SK-N-SH (cell line): Measurements from ENCODE around the gene ATF5. TPM values are rescaled to one million over a fixed set of nuclear protein-coding genes. Genes with fewer than 3 reads are reported as not detected.

Experiments used
- CTCF ChIA-PET: fragments of 300-600, 350-600 bp; formaldehyde crosslinking; extraction: SDS; loops from one replicate; lab custom pipeline; 2021; lab: Yijun Ruan, JAX
- POLR2A ChIA-PET: fragments of 350-600 bp; sonication (Branson Sonifier 250); formaldehyde crosslinking; extraction: SDS; loops from one replicate; lab custom pipeline; 2020; ENCODE audit warnings: antibody characterized with exemption, inconsistent platforms; lab: Yijun Ruan, JAX
- DNase-seq: peaks from one replicate; pipeline ENCODE4 v3.0.0; 2012
- H2AFZ ChIP-seq: fragments of 200-600 bp; sonication (generic); 2 replicates; pipeline ENCODE4 v1.8.1; 2016; ENCODE audit warnings: antibody characterized with exemption, mild to moderate bottlenecking, low read depth
- H3F3A ChIP-seq: fragments of 200-600 bp; sonication (generic); replicated peaks from 2 replicates; pipeline ENCODE3; 2016; ENCODE audit warnings: antibody characterized with exemption, mild to moderate bottlenecking; ENCODE audit not compliant: insufficient read depth
- H3K27ac ChIP-seq, 2 experiments: fragments of 200-500 bp in 1 of 2; fragments of 200-600 bp in 1 of 2; sonication (Bioruptor generic) in 1 of 2; sonication (generic), shearing (Covaris generic) in 1 of 2; 2 replicates each; pipeline versions ENCODE4 v1.5.1 to v1.6.1; 2014 to 2016; ENCODE audit warnings: low read depth in 2 of 2, inconsistent platforms in 1 of 2, low read length in 1 of 2, mild to moderate bottlenecking in 1 of 2, mixed read lengths in 1 of 2
- H3K27me3 ChIP-seq: fragments of 200-600 bp; sonication (generic), shearing (Covaris generic); 2 replicates; pipeline ENCODE4 v1.6.1; 2016; ENCODE audit warnings: mixed run types; ENCODE audit not compliant: insufficient read depth
- H3K36me3 ChIP-seq, 2 experiments: fragments of 200-500 bp in 1 of 2; fragments of 200-600 bp in 1 of 2; sonication (Bioruptor generic) in 1 of 2; sonication (generic) in 1 of 2; replicated peaks in 1 of 2; 2 replicates each; pipeline versions ENCODE3 to v1.5.1; 2014 to 2016; ENCODE audit warnings: low read length in 1 of 2, mild to moderate bottlenecking in 1 of 2; ENCODE audit not compliant: insufficient read depth in 2 of 2, control insufficient read depth in 1 of 2
- H3K4me1 ChIP-seq, 2 experiments: fragments of 200-500 bp in 1 of 2; fragments of 200-600 bp in 1 of 2; sonication (Bioruptor generic) in 1 of 2; sonication (generic), shearing (Covaris generic) in 1 of 2; 2 replicates each; pipeline versions ENCODE4 v1.5.1 to v1.6.1; 2014 to 2016; ENCODE audit warnings: low read depth in 1 of 2, low read length in 1 of 2, mixed run types in 1 of 2; ENCODE audit not compliant: insufficient read depth in 2 of 2, control insufficient read depth in 1 of 2
- H3K4me2 ChIP-seq: fragments of 200-600 bp; sonication (generic), shearing (Covaris generic); 2 replicates; pipeline ENCODE4 v1.6.1; 2017; ENCODE audit warnings: mixed run types
- H3K4me3 ChIP-seq, 2 experiments: fragments of 200-500 bp in 1 of 2; fragments of 200-600 bp in 1 of 2; sonication (Bioruptor generic) in 1 of 2; sonication (generic), shearing (Covaris generic) in 1 of 2; 2 replicates each; pipeline versions ENCODE4 v1.5.1 to v1.8.1; 2014 to 2016; ENCODE audit warnings: low read depth in 2 of 2, inconsistent platforms in 1 of 2, low read length in 1 of 2, mild to moderate bottlenecking in 1 of 2, mixed read lengths in 1 of 2, moderate library complexity in 1 of 2
- H3K79me2 ChIP-seq: fragments of 200-600 bp; sonication (generic); 2 replicates; pipeline ENCODE4 v1.8.1; 2017; ENCODE audit warnings: mild to moderate bottlenecking; ENCODE audit not compliant: insufficient read depth
- H3K9ac ChIP-seq: fragments of 200-600 bp; sonication (generic); 2 replicates; pipeline ENCODE4 v1.6.1; 2017; ENCODE audit warnings: mixed run types
- H3K9me2 ChIP-seq: fragments of 200-600 bp; sonication (generic); 2 replicates; pipeline ENCODE4 v1.6.1; 2017; ENCODE audit warnings: mixed run types
- H3K9me3 ChIP-seq: fragments of 200-600 bp; sonication (generic); 2 replicates; pipeline ENCODE4 v1.6.1; 2017; ENCODE audit warnings: mixed run types, mild to moderate bottlenecking, moderate library complexity
- H4K20me1 ChIP-seq: fragments of 200-600 bp; sonication (generic); 2 replicates; pipeline ENCODE4 v1.6.1; 2017; ENCODE audit warnings: mild to moderate bottlenecking, mixed run types; ENCODE audit not compliant: insufficient read depth
- EZH2phosphoT487 ChIP-seq: fragments of 200-600 bp; sonication (generic); IDR thresholded peaks from 2 replicates; pipeline ENCODE4 v1.6.1; 2017; ENCODE audit warnings: low read depth, mixed run types, mild to moderate bottlenecking, antibody characterized with exemption, moderate library complexity, borderline replicate concordance
- FOXM1 ChIP-seq: IDR thresholded peaks from 2 replicates; pipeline ENCODE4 v1.4.0; 2012; ENCODE audit warnings: low read depth, mild to moderate bottlenecking
- IRF3 ChIP-seq: fragments of 150-350 bp; IDR thresholded peaks from 2 replicates; pipeline ENCODE4 v1.6.1; 2016; ENCODE audit warnings: mild to moderate bottlenecking, low read depth, low read length
- MAX ChIP-seq: IDR thresholded peaks from 2 replicates; pipeline ENCODE4 v1.4.0; 2012; ENCODE audit warnings: low read depth
- MEF2A ChIP-seq: IDR thresholded peaks from 2 replicates; pipeline ENCODE4 v1.4.0; 2012; ENCODE audit warnings: low read depth, borderline replicate concordance
- MXI1 ChIP-seq: IDR thresholded peaks from 2 replicates; pipeline ENCODE4 v1.6.1; 2012; ENCODE audit warnings: mild to moderate bottlenecking, low read depth, low read length, improper control_type of control experiment
- NRF1 ChIP-seq: IDR thresholded peaks from 2 replicates; pipeline ENCODE4 v1.6.1; 2012; ENCODE audit warnings: low read depth, mild to moderate bottlenecking, low read length
- POLR2AphosphoS5 ChIP-seq: IDR thresholded peaks from 2 replicates; pipeline ENCODE4 v1.6.1; 2012; ENCODE audit warnings: low read depth, low read length
- RAD21 ChIP-seq: IDR thresholded peaks from 2 replicates; pipeline ENCODE4 v1.6.1; 2012; ENCODE audit warnings: mild to moderate bottlenecking, low read length
- TEAD4 ChIP-seq: IDR thresholded peaks from 2 replicates; pipeline ENCODE4 v1.4.0; 2012; ENCODE audit warnings: mild to moderate bottlenecking, borderline replicate concordance; ENCODE audit not compliant: insufficient read depth
- YY1 ChIP-seq: IDR thresholded peaks from 2 replicates; pipeline ENCODE4 v1.4.0; 2012; ENCODE audit warnings: low read depth, mild to moderate bottlenecking
- WGBS: methylation state at CpG from one replicate; pipeline ENCODE4 v1.1.6; 2017; ENCODE audit warnings: low lambda C conversion rate; 5-methylcytosine and 5-hydroxymethylcytosine counted together
- polyA plus RNA-seq, 3 experiments: library from polyadenylated mRNA; depleted of rRNA; stranded (reverse); fragments of >200 nt; gene quantifications; 2 replicates each; pipeline ENCODE4 v1.2.3, GENCODE V29; 2012

Gene ATF5
- polyA plus RNA-seq, 1 of the 3 experiments (the other 2 are of a cell fraction) = 11.7 TPM

GRCh38 chr19:49921871-49922795 lies 6.9 kb upstream of the ATF5 start (continued):
- TF ChIP-seq EZH2phosphoT487 (no peak), FOXM1 (no peak), MEF2A (no peak), RAD21 (no peak)

- peaks cover 4% of the 10 kb centered on the region for H3F3A ChIP-seq
- no peak overlapping the region for H3K27ac ChIP-seq
- ChIA-PET POLR2A (no interaction called here), CTCF (no interaction called here)
- no peaks in the 10 kb centered on the region for H3K9me2 ChIP-seq
- peaks cover 7 to 8% of the 10 kb centered on the region in 2 experiments; a peak in 2 of 4 replicates for H3K4me1 ChIP-seq
- H3K27me3 ChIP-seq = no peaks in the 10 kb centered on the region
- WGBS = 94% methylated on average over 28 of the region's 31 CpGs
- H3K9me3 ChIP-seq = no peaks in the 10 kb centered on the region
- DNase-seq = no peak
- no peak overlapping the region for H3K4me3 ChIP-seq
- no peak overlapping the region for H3K9ac ChIP-seq
- no peak overlapping the region for H3K4me2 ChIP-seq
- H2AFZ ChIP-seq = no peak overlapping the region
- no peak for TF ChIP-seq IRF3
- TF ChIP-seq FOXM1 = no peak
- no peak for TF ChIP-seq POLR2AphosphoS5
- no peak for TF ChIP-seq YY1
- TF ChIP-seq NRF1 = no peak
- no peak for TF ChIP-seq TEAD4
- no peak for TF ChIP-seq MAX
- TF ChIP-seq MXI1 = no peak
- peaks cover 26 to 28% of the 10 kb centered on the region in 2 experiments for H3K36me3 ChIP-seq
- H4K20me1 ChIP-seq = peaks cover 59% of the 10 kb centered on the region; the same call in 1 of the 2 replicates
- peaks cover 98% of the 10 kb centered on the region for H3K79me2 ChIP-seq
Observed at GRCh38 chr19:49923055-49924003, 5.7 kb upstream of the ATF5 start.
